PFSK-1 (cell line): ENCODE measurements around the gene PDE6A.

Experiments
- FOXP2 ChIP-seq: optimal IDR thresholded peaks from 2 replicates; pipeline ENCODE3; 2011; ENCODE audit warnings: borderline replicate concordance, control low read depth, inconsistent platforms; ENCODE audit not compliant: insufficient read depth; ENCODE audit errors: extremely low read length, extremely low read depth
- POLR2AphosphoS5 ChIP-seq: IDR thresholded peaks from 2 replicates; pipeline ENCODE4 v1.6.1; 2012; ENCODE audit warnings: low read depth, mild to moderate bottlenecking, control low read depth, low read length, moderate library complexity
- REST ChIP-seq, 2 experiments: IDR thresholded peaks; 2 replicates each; pipeline versions ENCODE4 v1.6.1 to v1.8.0; 2011 to 2012; ENCODE audit warnings: low read depth in 2 of 2, low read length in 2 of 2, control low read depth in 1 of 2, inconsistent platforms in 1 of 2, mild to moderate bottlenecking in 1 of 2, moderate library complexity in 1 of 2; ENCODE audit not compliant: insufficient read depth in 1 of 2
- SIN3A ChIP-seq: IDR thresholded peaks from 2 replicates; pipeline ENCODE4 v1.6.1; 2012; ENCODE audit warnings: mild to moderate bottlenecking, low read length, moderate library complexity, borderline replicate concordance; ENCODE audit not compliant: insufficient read depth
- TAF1 ChIP-seq: IDR thresholded peaks from 2 replicates; pipeline ENCODE4 v1.6.1; 2012; ENCODE audit warnings: low read length, control low read depth, borderline replicate concordance; ENCODE audit not compliant: insufficient read depth

Gene PDE6A

GRCh38 chr5:149953436-149954121 is 9.0 kb upstream of the PDE6A start:
- TF ChIP-seq FOXP2: no peak
- TF ChIP-seq REST (IDR thresholded peaks at IDR 0.05; ENCODE audit: insufficient read depth in 1 of 2, low read depth in 2 of 2, low read length in 2 of 2): no peak
- TF ChIP-seq SIN3A: no peak
- no peak for TF ChIP-seq POLR2AphosphoS5
- no peak for TF ChIP-seq TAF1

GRCh38 chr5:149951138-149951749 is 6.7 kb upstream of the PDE6A start:
- TF ChIP-seq POLR2AphosphoS5: no peak
- TF ChIP-seq REST (IDR thresholded peaks at IDR 0.05; ENCODE audit: insufficient read depth in 1 of 2, low read depth in 2 of 2, low read length in 2 of 2): no peak

- TF ChIP-seq POLR2AphosphoS5 (no peak), SIN3A (no peak), REST (IDR thresholded peaks at IDR 0.05; ENCODE audit: insufficient read depth in 1 of 2, low read depth in 2 of 2, low read length in 2 of 2) (no peak), TAF1 (no peak), FOXP2 (no peak)
Measured at GRCh38 chr5:149948993-149949392, 4.4 kb upstream of the PDE6A start.

GRCh38 chr5:149946118-149946517 is 1.5 kb upstream of the PDE6A start:
- TF ChIP-seq REST (IDR thresholded peaks at IDR 0.05; ENCODE audit: insufficient read depth in 1 of 2, low read depth in 2 of 2, low read length in 2 of 2) (no peak), SIN3A (no peak), FOXP2 (no peak), TAF1 (no peak), POLR2AphosphoS5 (no peak)
